HG02623 (cell line): ENCODE results near the gene KCNQ1.

Experiments
- ATAC-seq: cut with Tn5 transposase; IDR thresholded peaks from one replicate; pipeline ENCODE4 v1.9.1; 2021; ENCODE audit warnings: moderate library complexity; ENCODE audit not compliant: unreplicated experiment

KCNQ1 gene

DNA sequence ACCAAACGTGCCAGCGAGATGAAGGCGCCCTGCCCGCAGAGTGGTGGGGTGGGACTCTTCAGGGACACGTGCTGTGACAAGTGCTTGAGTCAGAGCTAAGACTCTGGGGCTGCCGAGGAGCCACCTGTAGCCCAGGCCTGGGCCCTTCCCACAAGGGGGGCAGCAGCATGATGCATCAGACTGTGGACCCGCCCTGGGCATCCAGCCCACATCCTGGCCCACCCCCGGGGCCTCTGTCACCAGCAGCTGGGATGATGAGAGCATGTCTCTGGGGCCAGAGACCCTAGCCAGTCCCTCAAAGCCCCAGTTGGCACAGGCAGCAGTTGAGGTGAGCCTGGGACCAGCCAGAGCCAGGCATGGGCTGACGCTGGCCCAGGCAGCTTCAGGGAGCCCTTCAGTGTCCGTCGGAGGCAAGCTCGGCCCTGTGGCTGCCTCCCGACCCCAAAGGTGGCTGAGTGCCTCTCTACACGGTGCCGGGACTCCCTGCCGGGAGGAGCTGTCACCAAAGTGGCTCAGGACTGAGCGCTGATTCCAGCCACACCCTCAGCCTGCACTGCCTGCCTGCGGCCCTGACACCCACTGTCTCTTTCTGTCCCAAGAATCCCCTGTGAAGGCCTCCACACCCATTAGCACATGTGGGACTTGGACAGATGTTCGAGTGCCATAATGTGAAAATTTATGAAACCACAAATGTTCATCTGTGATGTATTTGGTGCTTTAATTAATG is 399.5 kb downstream of the KCNQ1 start:
- ATAC-seq = no peak

DNA sequence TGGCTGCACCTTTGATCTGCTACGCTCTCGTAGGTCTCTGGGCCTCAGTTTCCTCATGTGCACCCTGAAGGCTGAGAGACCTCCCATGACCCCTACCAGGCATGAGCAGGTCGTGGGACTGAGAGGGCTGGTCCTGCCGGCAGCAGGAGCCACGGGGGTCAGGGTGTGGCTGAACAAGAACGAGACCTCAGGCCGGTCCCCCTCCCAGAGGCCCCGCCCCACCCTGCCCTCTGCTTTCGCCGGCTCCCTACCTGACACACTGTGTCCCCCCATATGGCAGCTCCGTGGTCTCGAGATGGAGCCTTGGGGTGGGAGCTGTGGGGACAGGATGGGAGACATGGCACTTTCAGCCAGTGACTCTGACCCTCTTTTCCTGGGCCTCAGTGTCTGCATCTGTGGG is 400.2 kb downstream of the KCNQ1 start:
- no peak for ATAC-seq

DNA sequence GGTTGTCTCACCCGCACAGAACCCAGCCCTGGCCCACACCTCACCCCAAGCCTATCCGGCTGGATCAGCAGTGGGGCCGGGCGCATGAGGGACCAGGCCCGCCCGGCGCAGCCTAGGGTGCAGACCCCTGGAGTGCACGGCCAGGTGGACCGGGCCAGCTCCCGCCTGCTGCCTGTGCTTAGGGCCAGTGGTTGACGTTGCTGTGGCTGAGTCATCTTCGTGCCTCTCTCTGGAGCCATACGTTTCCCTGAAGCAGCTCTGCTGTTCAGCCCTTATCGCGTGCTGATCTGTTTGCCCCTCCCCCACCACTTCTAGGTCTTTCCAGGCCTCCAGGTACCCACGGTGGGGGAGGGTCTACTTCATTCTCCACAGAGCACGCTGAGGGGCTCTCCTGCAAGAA is 401.2 kb downstream of the KCNQ1 start:
- no peak for ATAC-seq

DNA sequence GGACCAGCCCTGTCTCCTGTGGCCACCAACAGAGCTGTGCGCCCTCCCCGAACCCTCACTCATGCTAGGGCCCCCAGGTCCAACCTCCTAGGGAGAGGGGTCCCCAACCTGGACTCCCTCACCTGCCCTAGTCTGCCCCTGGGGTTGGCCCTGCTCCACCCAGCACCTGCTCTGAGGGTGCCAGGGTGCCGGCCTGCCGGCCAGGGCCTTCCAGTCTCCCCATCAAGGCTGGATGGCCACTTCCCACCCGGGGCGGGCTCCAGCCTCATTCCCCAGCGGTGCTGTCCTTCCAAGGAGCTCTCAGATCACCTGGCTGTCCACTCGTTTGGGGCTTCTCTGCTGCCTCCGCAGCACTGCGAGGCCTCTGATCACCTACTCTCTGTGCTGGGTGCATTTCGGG is 401.7 kb downstream of the KCNQ1 start:
- ATAC-seq = no peak

DNA sequence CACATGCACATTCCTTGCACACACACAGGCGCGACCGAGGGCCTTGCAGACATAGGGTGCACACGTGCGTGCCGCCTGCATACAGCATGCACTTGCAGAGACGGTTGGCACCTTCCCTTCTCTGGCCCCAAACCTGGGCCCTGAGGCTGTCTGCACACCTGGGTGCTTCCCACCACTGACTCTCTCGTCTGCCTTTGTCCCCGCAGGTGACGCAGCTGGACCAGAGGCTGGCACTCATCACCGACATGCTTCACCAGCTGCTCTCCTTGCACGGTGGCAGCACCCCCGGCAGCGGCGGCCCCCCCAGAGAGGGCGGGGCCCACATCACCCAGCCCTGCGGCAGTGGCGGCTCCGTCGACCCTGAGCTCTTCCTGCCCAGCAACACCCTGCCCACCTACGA is 402.8 kb downstream of the KCNQ1 start:
- ATAC-seq = no peak

DNA sequence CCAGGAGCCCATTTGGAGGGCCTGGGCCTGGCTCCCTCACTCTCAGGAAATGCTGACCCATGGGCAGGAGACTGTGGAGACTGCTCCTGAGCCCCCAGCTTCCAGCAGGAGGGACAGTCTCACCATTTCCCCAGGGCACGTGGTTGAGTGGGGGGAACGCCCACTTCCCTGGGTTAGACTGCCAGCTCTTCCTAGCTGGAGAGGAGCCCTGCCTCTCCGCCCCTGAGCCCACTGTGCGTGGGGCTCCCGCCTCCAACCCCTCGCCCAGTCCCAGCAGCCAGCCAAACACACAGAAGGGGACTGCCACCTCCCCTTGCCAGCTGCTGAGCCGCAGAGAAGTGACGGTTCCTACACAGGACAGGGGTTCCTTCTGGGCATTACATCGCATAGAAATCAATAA is 403.7 kb downstream of the KCNQ1 start:
- no peak for ATAC-seq

DNA sequence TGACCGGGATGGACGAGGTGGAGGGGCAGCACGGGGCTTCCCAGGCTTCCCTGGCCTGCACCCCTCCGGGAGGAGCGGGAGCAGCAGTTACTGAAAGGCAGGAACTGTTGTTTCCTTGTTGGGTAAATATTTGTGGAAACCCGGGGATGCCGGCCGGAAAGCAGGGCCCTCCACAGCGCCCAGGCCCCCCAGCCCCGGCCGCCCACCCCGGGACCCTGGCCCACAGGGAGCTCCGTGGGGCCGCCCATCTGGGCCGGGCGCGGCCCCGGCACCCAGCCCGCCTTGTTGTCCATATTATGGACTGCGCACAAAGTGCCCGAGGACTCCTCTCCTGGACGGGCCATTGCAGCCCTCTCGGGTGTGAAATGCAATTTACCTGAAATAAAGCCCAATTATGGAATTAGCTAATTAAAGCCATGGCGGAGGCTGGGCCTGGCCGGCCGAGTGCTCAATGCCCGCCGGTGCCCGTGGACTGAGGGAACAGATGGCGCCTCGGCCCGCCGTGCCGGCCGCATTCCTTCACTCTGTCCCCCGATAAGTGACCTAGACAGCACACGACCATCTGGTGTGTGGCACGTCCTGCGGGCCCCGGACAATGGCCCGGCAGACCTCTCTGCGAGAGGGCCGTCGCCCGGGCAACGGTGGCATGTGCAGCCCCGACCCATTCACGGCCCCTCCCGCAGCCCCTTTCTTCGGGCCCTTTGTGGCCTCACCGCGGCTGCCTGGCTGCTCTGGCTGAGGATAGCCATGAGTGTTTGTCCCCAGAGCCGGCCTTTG is 405.4 kb downstream of the KCNQ1 start:
- no peak for ATAC-seq

DNA sequence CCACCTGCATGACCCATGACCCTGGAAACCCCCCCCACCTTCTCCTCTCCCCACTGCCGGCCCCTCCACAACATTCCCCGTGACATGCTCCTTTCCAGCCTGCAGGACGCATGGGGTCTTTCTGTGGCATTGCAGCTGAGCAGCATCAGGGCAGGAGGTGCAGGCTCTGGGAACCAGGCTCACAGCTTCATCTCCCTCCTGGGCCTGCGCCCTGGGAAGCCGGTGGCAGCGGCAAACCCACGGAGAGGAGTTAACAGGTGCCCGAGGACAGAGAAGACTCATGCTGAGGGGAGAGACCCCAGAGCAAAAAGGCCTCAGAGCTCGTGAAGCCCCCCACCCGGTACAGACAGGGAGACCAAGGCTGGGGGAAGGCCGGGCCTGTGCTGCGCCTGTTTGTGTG is 408.6 kb downstream of the KCNQ1 start:
- no peak for ATAC-seq

DNA sequence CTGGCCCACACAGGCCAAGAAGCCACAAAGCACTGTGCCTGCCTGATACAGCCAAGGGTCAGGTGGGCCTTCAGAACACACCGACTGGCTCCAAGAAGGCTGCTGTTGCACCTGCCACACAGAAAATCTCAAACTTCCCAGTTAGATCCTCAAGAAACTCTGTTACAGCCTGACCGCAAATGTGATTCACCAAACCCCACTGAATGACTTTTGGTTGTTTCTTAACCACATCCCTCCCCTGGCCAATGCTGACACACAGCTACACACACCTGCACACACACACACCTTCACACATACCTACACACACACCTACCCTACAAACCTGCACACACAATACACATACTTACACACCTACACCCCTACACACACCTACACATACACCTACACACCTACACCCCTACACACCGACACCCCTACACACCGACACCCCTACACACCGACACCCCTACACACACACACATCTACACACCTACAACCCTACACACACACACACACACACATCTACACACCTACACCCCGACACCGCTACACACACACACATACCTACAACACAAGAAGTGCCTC is 409.3 kb downstream of the KCNQ1 start:
- no peak for ATAC-seq

DNA sequence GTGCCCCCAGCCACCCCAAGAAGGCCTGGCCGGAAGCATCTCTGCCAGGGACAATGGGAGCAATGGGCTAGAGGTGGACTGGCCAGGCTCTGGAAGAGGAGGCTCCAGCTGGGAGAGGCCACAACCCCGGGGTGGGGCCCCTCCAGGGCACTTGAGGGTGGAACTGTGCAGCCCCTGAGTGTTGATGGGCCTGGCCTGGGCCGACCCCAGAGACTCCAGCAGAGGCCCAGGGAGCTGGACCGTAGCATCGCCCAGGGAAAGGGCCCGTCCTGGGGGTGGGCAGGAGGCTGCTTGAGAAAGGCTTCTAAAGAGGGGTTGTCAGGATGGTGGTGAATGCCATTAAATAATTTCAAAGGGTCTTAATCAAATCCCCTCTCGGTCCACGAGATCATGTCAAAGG is 410.4 kb downstream of the KCNQ1 start:
- no peak for ATAC-seq

DNA sequence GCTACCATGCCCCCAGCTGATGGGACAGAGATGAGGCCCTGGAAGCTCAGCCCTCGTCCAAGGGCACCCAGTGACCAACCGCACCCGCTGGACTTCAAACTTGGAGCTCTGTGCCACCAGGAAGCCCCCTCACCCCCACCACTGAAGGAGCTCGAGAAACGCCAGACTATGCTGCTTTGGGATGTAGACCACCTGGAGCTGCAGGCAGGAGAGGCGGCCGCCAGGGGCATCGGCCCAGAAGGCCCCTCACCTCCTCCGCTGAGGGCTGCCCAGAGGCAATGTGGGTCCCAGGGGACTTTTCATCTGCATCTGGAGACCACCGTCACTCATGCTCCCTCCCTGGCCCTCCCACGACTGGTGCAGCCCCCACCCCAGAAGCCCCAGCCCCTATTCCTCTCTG is 412.5 kb downstream of the KCNQ1 start:
- ATAC-seq = no peak

DNA sequence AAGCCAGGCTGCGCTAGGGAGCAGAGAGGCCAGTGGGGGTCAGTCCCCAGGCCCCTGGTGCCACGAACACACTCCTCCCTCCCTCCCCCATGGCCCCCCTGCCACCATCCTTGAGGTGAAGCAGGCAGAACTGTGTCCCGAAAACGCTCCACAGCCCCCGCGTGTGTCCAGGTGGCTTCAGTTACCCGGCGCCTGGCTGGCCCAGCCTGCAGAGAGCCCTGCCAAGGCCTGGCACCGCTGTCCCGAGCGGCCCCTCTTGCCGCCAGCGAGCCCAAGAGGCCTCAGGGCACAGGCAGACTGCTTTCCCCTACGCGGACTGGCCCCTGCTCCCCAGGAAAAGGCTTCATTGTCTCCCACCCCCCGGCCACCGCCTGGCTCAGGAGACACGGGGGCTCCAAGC is 413.1 kb downstream of the KCNQ1 start:
- no peak for ATAC-seq

DNA sequence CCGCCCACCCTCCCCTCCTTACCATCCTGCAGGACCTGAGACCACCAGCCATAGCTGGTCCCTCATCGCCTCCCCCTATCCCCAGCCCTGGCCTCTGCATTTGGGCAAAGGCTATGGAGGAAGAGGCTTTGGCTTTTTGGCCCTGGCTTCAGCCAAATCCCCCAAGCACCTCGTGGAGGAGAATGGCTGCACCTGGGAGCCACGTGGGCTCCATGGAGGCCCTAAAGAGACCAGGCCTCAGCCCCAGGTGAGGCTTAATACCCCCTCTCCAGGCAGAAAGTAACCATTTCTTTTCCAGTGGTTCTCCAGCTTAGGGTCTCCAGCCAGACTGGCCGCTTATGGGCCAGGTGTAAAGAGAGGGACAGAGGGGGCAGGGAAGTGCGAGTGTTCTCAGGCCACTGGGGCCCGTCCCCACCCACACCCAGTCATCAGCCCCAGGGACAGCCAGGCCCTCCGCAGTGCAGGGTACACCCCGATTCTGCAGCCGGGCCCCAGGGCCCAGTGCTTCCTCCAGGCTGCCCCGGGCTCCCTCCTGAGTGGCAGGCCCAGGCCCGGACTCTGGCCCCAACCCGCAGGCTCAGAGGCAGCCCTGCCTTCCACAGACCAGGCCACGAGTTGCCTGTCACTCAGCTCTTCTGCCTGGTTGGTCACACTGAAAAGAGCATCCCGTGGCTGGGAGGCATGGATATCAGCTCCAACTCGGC is 414.3 kb downstream of the KCNQ1 start:
- ATAC-seq = no peak

DNA sequence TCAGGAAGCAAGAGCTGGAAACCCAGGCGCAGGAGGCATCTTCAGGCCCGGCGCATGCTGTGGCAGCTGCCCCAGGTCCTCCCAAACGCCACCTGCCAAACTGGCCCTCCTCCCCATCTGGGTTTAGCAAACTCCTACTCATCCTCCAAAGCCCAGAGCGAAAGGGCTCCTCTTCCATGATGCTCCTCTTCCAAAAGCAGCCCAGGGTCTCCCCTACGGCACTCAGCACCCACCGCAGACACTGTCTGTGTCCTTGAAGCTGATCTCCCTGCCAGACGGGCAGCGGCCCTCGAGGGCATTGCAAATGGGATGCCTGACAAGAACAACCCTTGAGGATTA is 414.9 kb downstream of the KCNQ1 start:
- no peak for ATAC-seq

DNA sequence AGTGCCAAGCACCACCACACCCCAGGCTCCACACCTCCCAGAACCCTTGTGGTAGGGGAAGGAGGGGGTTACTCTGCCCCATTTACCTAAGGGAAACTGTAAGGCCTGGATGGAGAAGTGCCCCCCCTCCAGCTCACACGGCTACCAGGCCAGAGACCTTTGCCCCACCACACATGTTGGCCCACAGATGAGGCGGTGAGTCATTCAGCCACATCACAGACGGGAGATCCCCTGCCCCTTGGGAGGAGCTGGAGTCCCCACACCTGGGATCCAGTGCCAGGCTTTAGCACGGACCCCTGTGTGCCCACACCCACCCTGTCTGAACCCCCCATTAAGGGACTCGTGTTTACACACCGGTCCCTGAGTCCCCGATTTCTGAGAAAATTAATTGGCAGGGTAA is 415.8 kb downstream of the KCNQ1 start:
- ATAC-seq = no peak

DNA sequence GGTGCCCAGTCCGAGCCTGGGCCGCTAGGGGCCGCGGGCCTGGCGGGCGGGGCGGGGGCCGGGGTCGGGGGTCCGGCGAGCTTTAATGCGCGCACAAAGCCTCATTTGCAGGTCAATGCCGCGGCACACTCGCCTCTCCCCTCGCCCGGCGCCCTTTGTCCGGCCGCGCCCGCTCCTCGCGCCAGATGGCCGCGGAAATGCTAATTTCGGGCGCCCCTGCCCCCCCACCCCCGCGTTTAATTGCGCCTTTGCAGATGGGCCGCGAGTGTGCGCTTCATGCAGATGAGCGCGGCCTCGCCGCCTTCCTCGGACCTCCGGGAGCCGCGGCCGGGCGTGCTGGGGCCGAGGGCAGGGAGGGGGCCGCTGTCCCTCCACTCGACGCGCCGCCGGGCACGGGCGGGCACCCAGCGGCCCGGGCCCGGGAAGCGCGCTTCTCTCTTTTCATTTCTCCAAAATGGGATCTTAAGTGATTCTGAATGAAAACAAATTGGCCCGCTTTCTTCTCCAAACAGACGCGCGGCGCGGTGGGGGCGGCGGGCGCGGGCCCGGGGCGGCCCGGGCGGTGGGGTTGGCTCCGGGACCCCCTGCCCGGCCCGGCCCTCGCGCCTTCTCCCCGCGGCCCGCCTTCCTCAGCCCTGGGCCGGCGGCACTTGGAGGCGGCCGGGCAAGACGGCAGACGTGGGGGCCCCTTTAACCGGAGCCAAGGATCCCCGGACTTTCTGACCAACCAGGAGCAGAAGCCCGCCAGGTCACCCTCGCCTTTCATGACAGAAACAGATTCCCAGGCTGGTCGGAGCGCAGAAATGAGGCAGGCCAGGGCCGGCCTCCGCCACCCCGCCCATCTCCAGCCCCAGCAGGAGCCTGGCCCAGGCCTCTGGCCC is 417.8 kb downstream of the KCNQ1 start:
- ATAC-seq = no peak

DNA sequence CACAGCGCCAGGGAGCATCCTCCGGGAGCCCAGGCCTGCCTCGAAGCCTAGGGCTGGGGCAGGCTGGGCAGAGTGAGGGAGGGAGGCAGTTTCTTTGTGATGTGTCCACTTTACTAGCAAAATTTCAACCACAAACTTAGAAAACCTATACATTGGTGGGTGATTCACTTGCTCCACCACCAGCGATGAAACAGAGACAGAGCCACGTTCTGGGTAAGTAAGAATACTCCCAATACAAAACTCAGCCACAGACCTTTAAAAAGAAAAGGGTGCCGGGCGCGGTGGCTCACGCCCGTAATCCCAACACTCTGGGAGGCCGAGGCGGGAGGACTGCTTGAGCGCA is 418.4 kb downstream of the KCNQ1 start:
- no peak for ATAC-seq

DNA sequence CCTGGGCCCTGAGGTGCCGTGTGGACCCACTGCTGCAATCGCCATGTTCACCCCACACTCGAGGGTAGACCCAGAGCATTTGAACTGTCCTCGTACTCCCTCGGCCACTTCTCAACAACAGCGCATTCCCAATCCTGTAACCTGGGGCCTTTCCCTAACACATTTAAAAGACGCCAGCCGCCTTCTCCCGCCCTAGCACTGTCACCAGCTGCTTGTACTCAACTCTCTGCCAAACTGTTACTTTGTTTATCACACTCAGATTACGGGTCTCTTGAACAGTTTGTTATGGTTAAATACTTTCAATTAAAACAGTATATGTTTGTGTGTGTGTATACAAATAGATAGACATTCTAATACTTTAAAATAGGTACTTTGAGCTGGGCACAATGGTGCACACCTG is 420.1 kb downstream of the KCNQ1 start:
- no peak for ATAC-seq

DNA sequence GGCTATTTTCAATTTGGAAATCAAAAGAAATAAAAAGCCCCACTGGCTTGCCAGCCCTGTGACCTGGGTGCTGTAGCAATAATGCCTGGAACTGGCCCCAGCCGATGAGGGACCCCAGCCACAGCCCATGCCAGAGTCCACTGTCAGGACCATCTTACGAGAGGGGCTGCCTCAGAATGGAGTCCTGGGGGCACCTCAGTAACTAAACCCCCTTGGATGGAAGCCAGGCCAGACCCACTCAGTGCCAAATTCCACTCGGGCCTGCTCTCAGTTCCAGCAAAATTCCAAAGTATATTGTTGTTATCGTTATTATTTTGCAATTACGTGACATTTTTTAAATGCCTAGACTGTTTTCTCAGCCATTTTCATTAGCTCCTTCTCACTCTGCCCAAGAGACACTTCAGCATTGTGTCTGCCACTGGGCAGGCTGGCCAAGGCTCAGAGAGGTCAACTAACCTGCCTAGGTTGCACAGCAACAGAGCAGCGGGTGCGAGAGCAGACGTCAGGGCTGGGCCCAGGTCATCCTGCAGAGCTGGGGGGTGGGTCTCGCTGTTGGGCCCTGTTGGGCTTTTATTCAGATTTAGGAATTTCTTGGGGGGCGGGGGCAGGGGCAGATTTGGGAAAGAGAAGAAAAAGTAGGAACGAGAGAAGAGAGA is 421.2 kb downstream of the KCNQ1 start:
- no peak for ATAC-seq

DNA sequence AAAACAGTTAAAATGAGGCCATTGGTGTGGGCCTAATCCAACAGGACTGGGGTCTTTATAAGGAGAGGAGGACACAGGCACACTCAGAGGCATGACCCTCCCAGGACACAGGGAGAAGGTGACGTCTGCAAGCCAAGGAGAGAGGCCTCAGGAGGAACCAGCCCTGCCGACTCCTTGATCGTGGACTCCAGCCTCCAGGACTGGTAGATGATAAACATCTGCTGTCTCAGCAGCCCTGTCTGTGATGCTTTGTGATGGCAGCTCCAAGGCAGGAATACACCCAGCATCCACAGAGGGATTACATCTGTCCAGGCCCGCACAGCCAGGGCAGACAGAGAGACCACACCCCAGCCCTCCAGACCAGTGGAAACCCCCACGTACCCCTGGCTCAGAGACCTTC is 422.3 kb downstream of the KCNQ1 start:
- ATAC-seq = no peak
